Activated CD4-positive, alpha-beta T cell treated with anti-CD3 and anti-CD28 coated beads, Interleukin-2, amount 10 ng/mL, durations not matched to agents 24 days and 14 days (primary cell): ENCODE data around the gene TAS2R38. TPM values are rescaled to one million over a fixed set of nuclear protein-coding genes. Genes with fewer than 3 reads are reported as not detected.

Experiments
- DNase-seq: peaks from one replicate; pipeline ENCODE4 v3.0.0; 2022
- H3K27ac Mint-ChIP-seq: one replicate; pipeline ENCODE4 v1.8.0; 2022; ENCODE audit warnings: mild to moderate bottlenecking, mixed read lengths
- H3K27me3 Mint-ChIP-seq: one replicate; pipeline ENCODE4 v1.8.0; 2022; ENCODE audit warnings: mixed read lengths
- H3K36me3 Mint-ChIP-seq: one replicate; pipeline ENCODE4 v1.8.0; 2022; ENCODE audit warnings: low read depth, mild to moderate bottlenecking, mixed read lengths
- H3K4me1 Mint-ChIP-seq: one replicate; pipeline ENCODE4 v1.8.0; 2021; ENCODE audit warnings: mixed read lengths
- H3K4me3 Mint-ChIP-seq: one replicate; pipeline ENCODE4 v1.8.0; 2022; ENCODE audit warnings: mild to moderate bottlenecking, moderate library complexity, mixed read lengths
- H3K9me3 Mint-ChIP-seq: one replicate; pipeline ENCODE4 v1.8.0; 2021; ENCODE audit warnings: mixed read lengths
- intact Hi-C: fragments of 100-400 bp; cut with micrococcal nuclease; formaldehyde crosslinking; loops from one replicate; pipeline ENCODE4 v1.15.1; 2023
- total RNA-seq: library from RNA; stranded (reverse); gene quantifications from 2 replicates; pipeline ENCODE4 v1.2.3, GENCODE V29; 2022

The TAS2R38 gene
- not detected in 2 replicates for total RNA-seq

- H3K4me1 Mint-ChIP-seq: peaks cover 8% of the 10 kb centered on the region
- H3K9me3 Mint-ChIP-seq: no peaks in the 10 kb centered on the region
- intact Hi-C loops: loop anchor here (10.0 kb wide), 2 partner anchors 881 to 1241 kb away; partner anchors contain the start of gene EPHB6
- no peak for DNase-seq
- no peak within 1 kb of the TSS for H3K4me3 Mint-ChIP-seq
- no peaks in the 10 kb centered on the region for H3K36me3 Mint-ChIP-seq
- H3K27ac Mint-ChIP-seq: no peak within 1 kb of the TSS
- H3K27me3 Mint-ChIP-seq: no peaks in the 10 kb centered on the region
Measured at GRCh38 chr7:141973673-141974072, at the start of gene TAS2R38. TAS2R38 (minus strand) TSS chr7:141973773; CDS start chr7:141973689, 84 bp downstream.

- intact Hi-C loops: no loop called here
- Mint-ChIP-seq H3K27me3 (peaks cover 19% of the 10 kb centered on the region), H3K36me3 (no peaks in the 10 kb centered on the region), H3K4me1 (no peaks in the 10 kb centered on the region), H3K27ac (no peak overlapping the region), H3K9me3 (no peaks in the 10 kb centered on the region), H3K4me3 (no peak overlapping the region)
- DNase-seq: no peak
Measured at GRCh38 chr7:142018154-142018553, 44.6 kb upstream of the TAS2R38 start.

- Mint-ChIP-seq H3K36me3 (no peaks in the 10 kb centered on the region), H3K9me3 (no peaks in the 10 kb centered on the region), H3K27ac (no peak overlapping the region), H3K4me1 (no peaks in the 10 kb centered on the region), H3K4me3 (no peak overlapping the region), H3K27me3 (peaks cover 19% of the 10 kb centered on the region)
- DNase-seq: no peak
- intact Hi-C loops: no loop called here
Measured at GRCh38 chr7:142017451-142017850, 43.9 kb upstream of the TAS2R38 start.

GRCh38 chr7:142012825-142013511, 39.4 kb upstream of the TAS2R38 start:
- Mint-ChIP-seq H3K27me3 (peaks cover 12% of the 10 kb centered on the region), H3K4me3 (no peak overlapping the region), H3K4me1 (no peaks in the 10 kb centered on the region), H3K27ac (no peak overlapping the region), H3K36me3 (no peaks in the 10 kb centered on the region), H3K9me3 (no peaks in the 10 kb centered on the region)
- intact Hi-C loops: no loop called here
- no peak for DNase-seq

GRCh38 chr7:142010952-142011548, 37.5 kb upstream of the TAS2R38 start:
- H3K9me3 Mint-ChIP-seq: no peaks in the 10 kb centered on the region
- no peak overlapping the region for H3K4me3 Mint-ChIP-seq
- no peak for DNase-seq
- H3K36me3 Mint-ChIP-seq: no peaks in the 10 kb centered on the region
- H3K27ac Mint-ChIP-seq: no peak overlapping the region
- H3K4me1 Mint-ChIP-seq: no peaks in the 10 kb centered on the region
- peaks cover 11% of the 10 kb centered on the region for H3K27me3 Mint-ChIP-seq
- intact Hi-C loops: no loop called here

GRCh38 chr7:142009187-142009586, 35.6 kb upstream of the TAS2R38 start:
- intact Hi-C loops: no loop called here
- DNase-seq: no peak
- no peaks in the 10 kb centered on the region for H3K4me1 Mint-ChIP-seq
- no peak overlapping the region for H3K4me3 Mint-ChIP-seq
- H3K27me3 Mint-ChIP-seq: peaks cover 7% of the 10 kb centered on the region
- H3K9me3 Mint-ChIP-seq: no peaks in the 10 kb centered on the region
- no peaks in the 10 kb centered on the region for H3K36me3 Mint-ChIP-seq
- H3K27ac Mint-ChIP-seq: no peak overlapping the region

GRCh38 chr7:142006577-142006976, 33.0 kb upstream of the TAS2R38 start:
- Mint-ChIP-seq H3K36me3 (no peaks in the 10 kb centered on the region), H3K4me1 (no peaks in the 10 kb centered on the region), H3K4me3 (no peak overlapping the region), H3K27me3 (peaks cover 11% of the 10 kb centered on the region), H3K9me3 (no peaks in the 10 kb centered on the region), H3K27ac (no peak overlapping the region)
- DNase-seq: no peak
- intact Hi-C loops: no loop called here

GRCh38 chr7:142002179-142002578, 28.6 kb upstream of the TAS2R38 start:
- DNase-seq: no peak
- peaks cover 13% of the 10 kb centered on the region for H3K27me3 Mint-ChIP-seq
- H3K36me3 Mint-ChIP-seq: no peaks in the 10 kb centered on the region
- intact Hi-C loops: no loop called here
- no peak overlapping the region for H3K27ac Mint-ChIP-seq
- no peaks in the 10 kb centered on the region for H3K4me1 Mint-ChIP-seq
- H3K4me3 Mint-ChIP-seq: no peak overlapping the region
- H3K9me3 Mint-ChIP-seq: no peaks in the 10 kb centered on the region

GRCh38 chr7:142001163-142001874, 27.7 kb upstream of the TAS2R38 start:
- no peaks in the 10 kb centered on the region for H3K4me1 Mint-ChIP-seq
- intact Hi-C loops: no loop called here
- H3K36me3 Mint-ChIP-seq: no peaks in the 10 kb centered on the region
- H3K27ac Mint-ChIP-seq: no peak overlapping the region
- no peak for DNase-seq
- H3K9me3 Mint-ChIP-seq: no peaks in the 10 kb centered on the region
- peaks cover 9% of the 10 kb centered on the region for H3K27me3 Mint-ChIP-seq
- H3K4me3 Mint-ChIP-seq: no peak overlapping the region

GRCh38 chr7:142000244-142000643, 26.7 kb upstream of the TAS2R38 start:
- Mint-ChIP-seq H3K9me3 (no peaks in the 10 kb centered on the region), H3K4me1 (no peaks in the 10 kb centered on the region), H3K27ac (no peak overlapping the region), H3K27me3 (peaks cover 9% of the 10 kb centered on the region), H3K4me3 (no peak overlapping the region), H3K36me3 (no peaks in the 10 kb centered on the region)
- no peak for DNase-seq
- intact Hi-C loops: no loop called here

GRCh38 chr7:141999058-141999623, 25.6 kb upstream of the TAS2R38 start:
- Mint-ChIP-seq H3K4me3 (no peak overlapping the region), H3K4me1 (no peaks in the 10 kb centered on the region), H3K27me3 (peaks cover 8% of the 10 kb centered on the region), H3K9me3 (no peaks in the 10 kb centered on the region), H3K36me3 (no peaks in the 10 kb centered on the region), H3K27ac (no peak overlapping the region)
- DNase-seq: no peak
- intact Hi-C loops: no loop called here

- Mint-ChIP-seq H3K27me3 (peaks cover 3% of the 10 kb centered on the region), H3K4me1 (no peaks in the 10 kb centered on the region), H3K9me3 (no peaks in the 10 kb centered on the region), H3K4me3 (no peak overlapping the region), H3K36me3 (no peaks in the 10 kb centered on the region), H3K27ac (no peak overlapping the region)
- intact Hi-C loops: no loop called here
- DNase-seq: no peak
Measured at GRCh38 chr7:141993354-141993753, 19.8 kb upstream of the TAS2R38 start.

- H3K4me1 Mint-ChIP-seq: no peaks in the 10 kb centered on the region
- no peak overlapping the region for H3K4me3 Mint-ChIP-seq
- H3K27ac Mint-ChIP-seq: no peak overlapping the region
- no peaks in the 10 kb centered on the region for H3K36me3 Mint-ChIP-seq
- no peaks in the 10 kb centered on the region for H3K9me3 Mint-ChIP-seq
- peaks cover 3% of the 10 kb centered on the region for H3K27me3 Mint-ChIP-seq
- intact Hi-C loops: no loop called here
- DNase-seq: no peak
Measured at GRCh38 chr7:141992688-141993087, 19.1 kb upstream of the TAS2R38 start.

GRCh38 chr7:141992156-141992555, 18.6 kb upstream of the TAS2R38 start:
- no peaks in the 10 kb centered on the region for H3K9me3 Mint-ChIP-seq
- no peaks in the 10 kb centered on the region for H3K4me1 Mint-ChIP-seq
- peaks cover 3% of the 10 kb centered on the region for H3K27me3 Mint-ChIP-seq
- intact Hi-C loops: no loop called here
- no peaks in the 10 kb centered on the region for H3K36me3 Mint-ChIP-seq
- H3K27ac Mint-ChIP-seq: no peak overlapping the region
- no peak for DNase-seq
- H3K4me3 Mint-ChIP-seq: no peak overlapping the region
